ENCODE results near the gene YWHAQ.

DNA sequence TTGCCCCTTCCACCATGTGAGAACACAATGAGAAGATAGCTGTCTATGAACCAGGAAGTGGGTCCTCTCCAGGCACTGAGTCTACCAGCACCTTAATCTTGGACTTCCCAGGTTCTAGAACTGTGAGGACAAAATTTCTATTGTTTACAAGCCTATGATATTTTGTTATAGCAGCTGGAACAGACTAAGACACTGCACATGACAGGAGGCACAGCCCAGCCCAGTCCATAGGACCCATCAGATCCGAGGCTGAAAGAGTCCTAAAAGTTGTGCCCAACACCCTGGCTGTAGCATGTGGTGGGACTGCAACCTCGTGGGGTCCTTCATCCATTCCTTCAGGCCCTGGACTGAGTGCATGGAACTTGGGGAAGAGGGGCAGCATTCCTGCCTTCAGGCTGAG lies 48.4 kb upstream of the YWHAQ start:
- TF ChIP-seq, protein P1, sequence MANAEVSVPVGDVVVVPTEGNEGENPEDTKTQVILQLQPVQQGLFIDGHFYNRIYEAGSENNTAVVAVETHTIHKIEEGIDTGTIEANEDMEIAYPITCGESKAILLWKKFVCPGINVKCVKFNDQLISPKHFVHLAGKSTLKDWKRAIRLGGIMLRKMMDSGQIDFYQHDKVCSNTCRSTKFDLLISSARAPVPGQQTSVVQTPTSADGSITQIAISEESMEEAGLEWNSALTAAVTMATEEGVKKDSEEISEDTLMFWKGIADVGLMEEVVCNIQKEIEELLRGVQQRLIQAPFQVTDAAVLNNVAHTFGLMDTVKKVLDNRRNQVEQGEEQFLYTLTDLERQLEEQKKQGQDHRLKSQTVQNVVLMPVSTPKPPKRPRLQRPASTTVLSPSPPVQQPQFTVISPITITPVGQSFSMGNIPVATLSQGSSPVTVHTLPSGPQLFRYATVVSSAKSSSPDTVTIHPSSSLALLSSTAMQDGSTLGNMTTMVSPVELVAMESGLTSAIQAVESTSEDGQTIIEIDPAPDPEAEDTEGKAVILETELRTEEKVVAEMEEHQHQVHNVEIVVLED (CRISPR knock-in tag; IDR thresholded peaks at IDR 0.05): no peak
- TF ChIP-seq ZNF644 (tag; IDR thresholded peaks at IDR 0.05; ENCODE audit: low read depth): no peak
- no peak for TF ChIP-seq CBX1 (IDR thresholded peaks at IDR 0.05; ENCODE audit: low read depth)
- TF ChIP-seq EZH2 (IDR thresholded peaks at IDR 0.05; ENCODE audit: borderline replicate concordance, low read depth, low read length): no peak
- TF ChIP-seq MTA1 (IDR thresholded peaks at IDR 0.05; ENCODE audit: borderline replicate concordance): no peak

Data from K562 (cell line).